ENCODE data around the gene RPS21.

Gene RPS21

GRCh38 chr20:62382306-62383198 lies 4.4 kb upstream of the RPS21 start:
- Histone ChIP-seq H3K4me3 (no peak overlapping the region), H3K9ac (no peak overlapping the region), H3K36me3 (peaks cover 6 to 23% (median 12%) of the 10 kb centered on the region in 11 experiments; a peak in 19 of 22 replicates), H3K27ac (no peak overlapping the region), H3K27me3 (no peaks in the 10 kb centered on the region), H3K4me1 (peaks cover 6 to 31% (median 13%) of the 10 kb centered on the region in 10 experiments), H3K4me2 (peak overlapping the region in 3 of 11 experiments; percentile 20 to 24 (median 24); a peak in 2 of 22 replicates), H3K9me3 (replicated peaks in 1 of 11) (no peaks in the 10 kb centered on the region), H4K20me1 (peaks cover 2 to 28% (median 8%) of the 10 kb centered on the region in 11 experiments; a peak in 17 of 22 replicates)
- TF ChIP-seq Cebpa-rat (IDR thresholded peaks at IDR 0.05) = no peak

GRCh38 chr20:62387219-62387913 lies 463 bp downstream of the RPS21 start:
- no peaks in the 10 kb centered on the region for H3K27me3 ChIP-seq
- peak overlapping the region; percentile 90 to 100 (median 98) for H3K4me3 ChIP-seq
- TF ChIP-seq Cebpa-rat (IDR thresholded peaks at IDR 0.05) = no peak
- H3K27ac ChIP-seq = peak overlapping the region; percentile 82 to 95 (median 90); a peak in 21 of 22 replicates
- H4K20me1 ChIP-seq = peaks cover 42 to 63% (median 54%) of the 10 kb centered on the region in 11 experiments; a peak in 21 of 22 replicates
- H3K36me3 ChIP-seq = peaks cover 47 to 60% (median 49%) of the 10 kb centered on the region in 11 experiments
- no peaks in the 10 kb centered on the region for H3K9me3 ChIP-seq (replicated peaks in 1 of 11)
- H3K4me2 ChIP-seq = peak overlapping the region; percentile 87 to 100 (median 98)
- peak overlapping the region; percentile 88 to 97 (median 95) for H3K9ac ChIP-seq
- peaks cover 29 to 48% (median 35%) of the 10 kb centered on the region in 10 experiments for H3K4me1 ChIP-seq

- H3K4me3 ChIP-seq = peak overlapping the region; percentile 90 to 100 (median 98)
- H3K9me3 ChIP-seq (replicated peaks in 1 of 11) = no peaks in the 10 kb centered on the region
- H3K36me3 ChIP-seq = peaks cover 47 to 65% (median 55%) of the 10 kb centered on the region in 11 experiments
- H3K27me3 ChIP-seq = no peaks in the 10 kb centered on the region
- peak overlapping the region; percentile 82 to 95 (median 90); a peak in 21 of 22 replicates for H3K27ac ChIP-seq
- TF ChIP-seq Cebpa-rat (IDR thresholded peaks at IDR 0.05) = no peak
- peak overlapping the region; percentile 88 to 97 (median 95) for H3K9ac ChIP-seq
- peak overlapping the region; percentile 87 to 100 (median 98) for H3K4me2 ChIP-seq
- H4K20me1 ChIP-seq = peaks cover 49 to 63% (median 59%) of the 10 kb centered on the region in 11 experiments; a peak in 21 of 22 replicates
- H3K4me1 ChIP-seq = peaks cover 30 to 49% (median 38%) of the 10 kb centered on the region in 10 experiments
These were observed 1.2 kb downstream of the RPS21 start for GRCh38 chr20:62387933-62388635.

- Histone ChIP-seq H3K27ac (peak overlapping the region in 1 of 11 experiments; percentile 13; a peak in 1 of 22 replicates), H3K9ac (peak overlapping the region in 10 of 11 experiments; percentile 88 to 97 (median 94); a peak in 16 of 22 replicates), H3K4me2 (peak overlapping the region; percentile 87 to 100 (median 98); a peak in 21 of 22 replicates), H4K20me1 (peaks cover 57 to 70% (median 68%) of the 10 kb centered on the region in 11 experiments; a peak in 21 of 22 replicates), H3K27me3 (no peaks in the 10 kb centered on the region), H3K36me3 (peaks cover 53 to 73% (median 64%) of the 10 kb centered on the region in 11 experiments), H3K4me1 (peaks cover 30 to 53% (median 40%) of the 10 kb centered on the region in 10 experiments), H3K4me3 (peak overlapping the region in 7 of 10 experiments; percentile 90 to 99 (median 99); a peak in 11 of 20 replicates), H3K9me3 (replicated peaks in 1 of 11) (no peaks in the 10 kb centered on the region)
- no peak for TF ChIP-seq Cebpa-rat (IDR thresholded peaks at IDR 0.05)
These were observed 2.1 kb downstream of the RPS21 start for GRCh38 chr20:62388839-62389600.

GRCh38 chr20:62389601-62390087 lies 2.7 kb downstream of the RPS21 start:
- no peak for TF ChIP-seq Cebpa-rat (IDR thresholded peaks at IDR 0.05)
- H3K4me2 ChIP-seq = peak overlapping the region in 7 of 11 experiments; percentile 19 to 99 (median 97); a peak in 8 of 22 replicates
- H3K27ac ChIP-seq = no peak overlapping the region
- H3K4me3 ChIP-seq = no peak overlapping the region
- H3K36me3 ChIP-seq = peaks cover 59 to 73% (median 70%) of the 10 kb centered on the region in 11 experiments
- no peaks in the 10 kb centered on the region for H3K9me3 ChIP-seq (replicated peaks in 1 of 11)
- H3K9ac ChIP-seq = peak overlapping the region in 8 of 11 experiments; percentile 38 to 97 (median 94); a peak in 8 of 22 replicates
- peaks cover 57 to 76% (median 74%) of the 10 kb centered on the region in 11 experiments; a peak in 21 of 22 replicates for H4K20me1 ChIP-seq
- H3K27me3 ChIP-seq = no peaks in the 10 kb centered on the region
- H3K4me1 ChIP-seq = peaks cover 30 to 47% (median 40%) of the 10 kb centered on the region in 10 experiments

- no peaks in the 10 kb centered on the region for H3K27me3 ChIP-seq
- H3K9ac ChIP-seq = peak overlapping the region in 2 of 11 experiments; percentile 24 to 92; a peak in 1 of 22 replicates
- peaks cover 24 to 40% (median 33%) of the 10 kb centered on the region in 10 experiments for H3K4me1 ChIP-seq
- no peak overlapping the region for H3K4me3 ChIP-seq
- H4K20me1 ChIP-seq = peaks cover 57 to 85% (median 81%) of the 10 kb centered on the region in 11 experiments; a peak in 21 of 22 replicates
- TF ChIP-seq Cebpa-rat (IDR thresholded peaks at IDR 0.05) = no peak
- H3K4me2 ChIP-seq = no peak overlapping the region
- no peak overlapping the region for H3K27ac ChIP-seq
- no peaks in the 10 kb centered on the region for H3K9me3 ChIP-seq (replicated peaks in 1 of 11)
- H3K36me3 ChIP-seq = peaks cover 61 to 82% (median 77%) of the 10 kb centered on the region in 11 experiments
These were observed 3.6 kb downstream of the RPS21 start for GRCh38 chr20:62390317-62391164.
